ENCODE data around the gene FAS. TPM values are rescaled to one million over a fixed set of nuclear protein-coding genes. Genes with fewer than 3 reads are reported as not detected.
"Not testable (repeated sequence)": the region's sequence is repeated elsewhere in the genome, so short reads cannot be mapped to it uniquely, and the experiment has no call there.

FAS gene
- total RNA-seq, 1 experiment from 2014 or later, result 55.7 TPM

GRCh38 chr10:88992921-88993524, 2.4 kb downstream of the FAS start:
- DNase-seq (ENCODE audit: low read depth), result peak; percentile 20

- DNase-seq (ENCODE audit: low read depth), result peak; percentile 35
Observed at GRCh38 chr10:88994019-88994418, 3.4 kb downstream of the FAS start.

DNA sequence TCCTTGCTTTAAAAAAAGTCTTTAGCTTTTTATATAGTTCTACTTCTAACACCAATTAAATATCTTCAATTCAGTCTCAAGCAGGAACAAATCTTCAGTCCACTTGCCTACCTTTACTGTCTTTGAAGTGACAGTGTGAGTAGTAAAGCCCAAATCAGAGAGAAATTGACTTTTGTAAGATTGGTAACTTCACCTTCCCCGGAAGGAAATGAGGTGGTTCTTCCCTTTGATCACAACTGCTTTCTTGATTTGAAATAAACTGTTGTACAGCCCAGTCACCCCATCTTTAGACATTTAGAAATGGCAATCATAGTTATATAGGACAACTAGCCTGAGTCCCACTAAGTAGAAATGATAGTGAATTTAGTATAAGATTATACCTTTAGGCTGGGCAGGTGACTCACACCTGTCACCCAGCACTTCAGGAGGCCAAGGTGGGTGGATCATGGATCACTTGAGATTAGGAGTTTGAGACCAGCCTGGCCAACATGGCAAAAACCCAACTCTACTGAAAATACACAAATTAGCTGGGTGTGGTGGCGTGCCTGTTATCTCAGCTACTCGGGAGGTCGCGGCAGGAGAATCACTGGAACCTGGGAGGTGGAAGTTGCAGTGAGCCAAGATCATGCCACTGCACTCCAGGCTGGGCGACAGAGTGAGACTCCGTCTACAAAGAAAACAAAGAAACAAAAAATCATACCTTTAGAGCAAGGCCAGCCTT, 4.7 kb downstream of the FAS start:
- no peak for DNase-seq (ENCODE audit: low read depth)

DNA sequence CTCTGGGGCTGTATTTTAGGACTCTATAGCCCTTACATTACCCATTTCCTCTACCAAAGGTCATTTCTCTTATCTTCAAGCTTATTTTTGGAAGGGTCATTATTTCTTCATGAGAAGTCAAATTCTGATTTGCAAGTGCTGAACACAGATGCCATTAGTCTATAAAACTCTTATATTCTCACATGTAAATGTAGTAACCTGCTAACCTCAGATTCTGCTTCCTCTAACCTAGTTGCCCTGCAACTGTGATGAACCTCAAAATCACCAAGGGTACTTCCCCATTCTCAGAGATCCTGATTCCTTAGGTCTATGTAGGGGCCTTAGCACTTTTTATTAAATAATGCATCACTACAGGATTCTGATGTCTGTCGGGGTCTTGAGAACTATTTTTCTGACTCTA, 6.3 kb downstream of the FAS start:
- DNase-seq (ENCODE audit: low read depth), result no peak

DNA sequence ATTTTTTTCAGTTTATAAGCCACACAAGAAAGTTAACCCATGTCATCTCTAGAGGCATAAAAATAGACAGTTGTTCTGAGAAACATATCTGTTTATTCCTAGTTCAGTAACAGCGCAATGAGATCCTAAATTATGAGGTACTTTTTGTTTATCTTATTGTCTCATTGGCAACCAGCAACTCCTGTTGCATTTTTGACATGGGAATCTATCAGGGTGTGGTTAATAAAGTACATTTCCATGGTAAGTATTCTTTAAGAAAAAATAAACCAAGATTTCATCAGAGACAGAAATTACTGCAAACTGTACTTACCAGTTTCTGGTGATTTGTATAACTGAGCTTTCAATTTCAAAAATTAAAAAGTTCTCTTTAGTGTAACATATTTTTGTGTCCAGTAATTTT, 9.0 kb downstream of the FAS start:
- DNase-seq (ENCODE audit: low read depth), result peak; percentile 62

- peak; percentile 31 for DNase-seq (ENCODE audit: low read depth)
Observed at GRCh38 chr10:89001024-89001728, 10.6 kb downstream of the FAS start.

- DNase-seq (ENCODE audit: low read depth), result no peak
Observed at GRCh38 chr10:89001729-89002072, 11.1 kb downstream of the FAS start.

GRCh38 chr10:89002226-89002978, 11.8 kb downstream of the FAS start:
- no peak for DNase-seq (ENCODE audit: low read depth)

DNA sequence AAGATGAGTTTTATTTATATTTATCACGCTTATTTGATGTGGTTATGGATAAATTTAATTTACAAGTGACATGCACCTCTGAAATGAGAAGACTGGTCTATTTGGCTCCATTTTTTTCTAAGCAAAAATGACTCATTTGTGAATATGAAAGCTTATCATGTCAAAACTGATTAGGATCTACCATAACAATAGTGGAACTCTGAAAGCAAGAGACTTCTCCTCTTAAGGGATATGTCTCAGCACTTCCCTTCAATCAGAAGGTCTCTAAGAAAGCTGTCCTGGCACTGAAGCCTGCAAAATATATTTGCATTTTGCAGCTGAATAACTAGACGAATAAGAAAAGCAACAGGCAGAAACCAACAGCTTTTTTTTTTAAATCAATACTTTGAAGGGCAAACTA, 12.7 kb downstream of the FAS start:
- no peak for DNase-seq (ENCODE audit: low read depth)

- no peak for DNase-seq (ENCODE audit: low read depth)
Observed at GRCh38 chr10:89007129-89007893, 16.7 kb downstream of the FAS start.

DNA sequence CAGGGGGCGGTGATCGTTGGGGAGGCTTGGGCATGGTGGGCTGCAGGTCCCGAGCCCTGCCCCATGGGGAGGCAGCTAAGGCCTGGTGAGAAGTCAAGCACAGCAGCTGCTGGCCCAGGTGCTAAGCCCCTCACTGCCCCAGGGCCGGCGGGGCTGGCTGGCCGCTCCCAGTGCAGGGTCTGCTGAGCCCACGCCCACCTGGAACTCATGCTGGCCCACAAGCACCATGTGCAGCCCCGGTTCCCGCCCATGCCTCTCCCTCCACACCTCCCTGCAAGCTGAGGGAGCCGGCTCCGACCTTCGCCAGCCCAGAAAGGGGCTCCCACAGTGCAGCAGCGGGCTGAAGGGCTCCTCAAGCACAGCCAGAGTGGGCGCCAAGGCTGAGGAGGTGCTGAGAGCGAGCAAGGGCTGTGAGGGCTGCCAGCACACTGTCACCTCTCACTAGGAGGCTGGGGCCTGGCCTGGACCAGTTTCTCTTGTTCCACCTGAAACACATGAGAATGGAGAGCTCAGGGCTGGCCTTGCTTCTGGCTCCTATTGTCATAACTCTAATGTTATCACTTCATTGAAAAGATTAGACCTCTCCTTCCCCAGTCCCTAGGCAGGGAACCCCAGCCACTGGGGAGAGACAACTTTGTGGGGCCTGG, 28.2 kb downstream of the FAS start:
- DNase-seq (ENCODE audit: low read depth), result not testable (repeated sequence)

DNA sequence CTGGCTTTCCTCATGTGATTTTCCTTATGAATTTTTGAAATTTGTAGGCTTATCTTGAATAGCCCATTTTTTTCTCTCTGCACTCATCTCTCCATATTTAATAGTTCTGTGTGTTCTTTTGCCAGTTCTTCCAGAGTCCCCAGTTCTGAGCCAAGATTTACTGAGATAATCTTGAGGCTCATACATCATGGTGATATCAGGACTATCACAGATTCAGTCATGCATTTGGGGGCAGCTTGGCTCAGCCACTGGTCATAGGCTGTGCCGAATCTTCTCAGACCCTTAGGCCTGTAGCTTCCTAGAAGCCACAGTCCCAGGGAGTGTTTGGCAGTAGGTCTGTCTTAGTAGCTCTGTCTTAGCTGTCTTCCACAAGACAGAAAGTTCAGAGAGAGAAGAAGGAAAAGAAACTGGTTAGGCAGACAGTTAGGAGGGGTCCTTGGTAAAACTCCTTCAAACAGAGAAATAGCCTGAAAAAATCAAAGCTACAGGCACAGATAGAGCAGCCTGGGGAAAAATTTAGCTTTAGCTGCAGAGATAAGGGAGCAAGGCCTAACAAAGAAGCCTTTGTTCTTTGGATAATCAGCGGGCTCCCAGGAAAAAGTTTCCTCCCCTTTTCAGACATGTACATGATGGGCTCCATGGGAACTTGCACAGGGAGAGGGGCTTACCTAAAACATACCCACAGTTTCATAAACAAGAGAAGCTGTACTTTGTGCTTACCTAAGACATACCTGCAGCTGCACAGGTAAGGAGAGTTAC, 29.1 kb downstream of the FAS start:
- DNase-seq (ENCODE audit: low read depth), result no peak

- DNase-seq (ENCODE audit: low read depth), result not testable (repeated sequence)
Observed at GRCh38 chr10:89021526-89021925, 30.9 kb downstream of the FAS start.

DNA sequence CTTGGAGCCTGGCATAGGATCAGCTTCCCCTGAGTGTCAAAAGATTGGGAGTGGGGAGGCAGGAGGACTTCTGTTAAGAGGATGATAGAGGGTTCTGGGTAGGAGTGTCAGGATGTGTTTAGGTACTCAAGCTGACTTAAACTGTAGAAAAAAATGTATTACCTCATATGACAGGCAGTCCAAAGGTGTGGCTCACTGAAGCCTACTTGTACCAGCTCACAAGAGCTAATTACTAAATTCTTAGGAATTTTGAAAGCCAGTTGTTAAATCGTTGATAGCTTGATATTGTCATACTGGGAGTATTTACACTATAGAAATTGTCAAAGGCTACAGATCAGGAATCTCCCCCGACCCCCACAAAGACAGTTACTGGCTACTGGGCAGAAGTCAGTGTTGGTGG, 32.1 kb downstream of the FAS start:
- DNase-seq (ENCODE audit: low read depth), result no peak

GRCh38 chr10:89025453-89025852, 34.9 kb downstream of the FAS start:
- no peak for DNase-seq (ENCODE audit: low read depth)

- no peak for DNase-seq (ENCODE audit: low read depth)
Observed at GRCh38 chr10:89029181-89029580, 38.6 kb downstream of the FAS start.

DNA sequence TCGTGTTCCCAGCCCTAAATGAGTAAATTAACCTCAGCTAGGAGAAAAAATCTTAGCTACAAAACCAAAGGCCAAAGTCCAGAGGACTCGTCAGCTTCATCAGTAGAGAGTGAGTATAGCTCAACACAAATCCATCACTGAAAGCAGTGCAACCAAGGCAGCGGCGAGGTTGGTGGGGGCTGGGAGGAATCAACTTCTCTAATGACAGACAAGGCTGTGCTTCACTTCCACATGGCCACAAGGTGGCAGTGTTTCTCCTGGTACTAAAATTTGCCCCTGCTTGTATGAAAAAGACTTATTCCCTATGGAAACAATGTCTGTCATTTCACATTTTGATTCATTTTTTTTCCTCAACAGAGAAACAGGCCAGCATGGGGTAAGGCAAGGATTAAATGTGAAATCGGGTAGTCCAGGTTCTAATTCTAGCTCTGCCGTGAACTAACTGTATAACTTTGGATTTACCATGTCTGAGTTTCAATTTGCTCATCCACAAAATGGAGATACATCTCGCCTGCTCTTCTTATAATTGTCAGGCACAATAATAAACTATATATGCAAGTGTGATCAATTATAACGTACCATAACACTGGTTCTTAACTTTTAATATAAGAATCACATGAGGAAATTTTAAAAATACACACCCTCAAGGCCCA, 39.3 kb downstream of the FAS start:
- DNase-seq (ENCODE audit: low read depth), result peak; percentile 76

GRCh38 chr10:89030791-89031190, 40.2 kb downstream of the FAS start:
- DNase-seq (ENCODE audit: low read depth), result no peak

GRCh38 chr10:89032141-89032891, 41.7 kb downstream of the FAS start:
- DNase-seq (ENCODE audit: low read depth), result peak; percentile 66

Data from LHCN-M2 (cell line).